Muscle of arm (tissue), 14 donors: ENCODE results near the gene CCL11. TPM values are rescaled to one million over a fixed set of nuclear protein-coding genes. Genes with fewer than 3 reads are reported as not detected.

Experiments
- DNase-seq: peaks from one replicate; pipeline ENCODE4 v3.0.0-alpha.2; 2013
- long read RNA-seq, 11 donors: transcript quantifications; one replicate each; lab custom pipeline, GENCODE V29; 2026
- polyA plus RNA-seq, 12 donors: library from polyadenylated mRNA; unstranded; fragments of 120-200 nt; gene quantifications; one replicate each; pipeline ENCODE4 v1.2.1, GENCODE V29; 2013; ENCODE audit not compliant: insufficient read length in 12 of 12

Gene CCL11
- under 1 TPM in 3 of 12 donors, not detected in 9; 0.17 to 0.22 (median 0.21) TPM for polyA plus RNA-seq
- long read RNA-seq, donor 1, partial matches to known transcripts, result 0 of 2 reads
- long read RNA-seq, donor 1, other reads (novel, unspliced or antisense), result 0 of 2 reads
- long read RNA-seq, donor 2, result 0 reads
- long read RNA-seq, donor 3, result 0 reads
- long read RNA-seq, donor 4, result 0 reads
- long read RNA-seq, donor 5, result 0 reads
- long read RNA-seq, donor 6, result 0 reads
- long read RNA-seq, donor 7, result 0 reads
- long read RNA-seq, donor 8, result 0 reads
- long read RNA-seq, donor 9, result 0 reads
- long read RNA-seq, donor 10, result 0 reads
- long read RNA-seq, donor 11, result 0 reads

GRCh38 chr17:34285286-34285792 is at the start of gene CCL11:
TSS of gene CCL11 (plus strand) at chr17:34285742. CDS start at chr17:34285809, 67 bp downstream.
- DNase-seq, result no peak

- DNase-seq, result no peak
Observed at GRCh38 chr17:34236281-34236892, 49.2 kb upstream of the CCL11 start.

GRCh38 chr17:34237458-34237857 is 48.1 kb upstream of the CCL11 start:
- DNase-seq, result no peak

- peak; percentile 82 for DNase-seq
Observed at GRCh38 chr17:34241062-34241461, 44.5 kb upstream of the CCL11 start.

GRCh38 chr17:34242587-34243363 is 42.8 kb upstream of the CCL11 start:
- no peak for DNase-seq

- DNase-seq, result no peak
Observed at GRCh38 chr17:34243364-34244320, 41.9 kb upstream of the CCL11 start.

- DNase-seq, result no peak
Observed at GRCh38 chr17:34245351-34245905, 40.1 kb upstream of the CCL11 start.

- no peak for DNase-seq
Observed at GRCh38 chr17:34246446-34246845, 39.1 kb upstream of the CCL11 start.

GRCh38 chr17:34246881-34247280 is 38.7 kb upstream of the CCL11 start:
- DNase-seq, result no peak

- DNase-seq, result no peak
Observed at GRCh38 chr17:34248511-34249024, 37.0 kb upstream of the CCL11 start.

- no peak for DNase-seq
Observed at GRCh38 chr17:34249061-34249460, 36.5 kb upstream of the CCL11 start.

GRCh38 chr17:34249478-34249877 is 36.1 kb upstream of the CCL11 start:
- DNase-seq, result no peak

GRCh38 chr17:34251186-34251585 is 34.4 kb upstream of the CCL11 start:
- DNase-seq, result no peak

- no peak for DNase-seq
Observed at GRCh38 chr17:34252095-34252443, 33.5 kb upstream of the CCL11 start.

GRCh38 chr17:34252444-34253138 is 33.0 kb upstream of the CCL11 start:
- peak; percentile 89 for DNase-seq

- no peak for DNase-seq
Observed at GRCh38 chr17:34253139-34253525, 32.4 kb upstream of the CCL11 start.

- DNase-seq, result no peak
Observed at GRCh38 chr17:34254146-34254545, 31.4 kb upstream of the CCL11 start.

GRCh38 chr17:34254651-34255380 is 30.7 kb upstream of the CCL11 start, which contains the start of gene CCL2:
TSS of gene CCL2 (plus strand) at chr17:34255285. CDS start at chr17:34255350, 65 bp downstream.
- peak; percentile 90 for DNase-seq

GRCh38 chr17:34255381-34255732 is 30.2 kb upstream of the CCL11 start:
- DNase-seq, result no peak
